Measurements from ENCODE around the gene COA3.
A peak's percentile ranks its signal among the peaks of the same experiment; 100 is the strongest.

The COA3 gene

GRCh38 chr17:42809250-42809649, 10.7 kb upstream of the COA3 start:
- Histone ChIP-seq H3K4me1 (no peaks in the 10 kb centered on the region), H3K4me3 (no peak overlapping the region), H3K36me3 (peaks cover 29 to 38% (median 32%) of the 10 kb centered on the region in 3 donors), H3K9me3 (no peaks in the 10 kb centered on the region), H3K27ac (no peak overlapping the region), H3K27me3 (no peaks in the 10 kb centered on the region)
- intact Hi-C loops (cut with DNase I; ENCODE audit: low total_unique reads): no loop called here
- peak in 1 of 2 donors; percentile 57 for DNase-seq
- no peak for TF ChIP-seq CTCF (IDR thresholded peaks at IDR 0.05)

- no peak overlapping the region for H3K27ac ChIP-seq
- H3K36me3 ChIP-seq: peaks cover 7 to 13% (median 8%) of the 10 kb centered on the region in 3 donors
- TF ChIP-seq CTCF (IDR thresholded peaks at IDR 0.05): no peak
- no peak for DNase-seq
- H3K4me1 ChIP-seq: no peaks in the 10 kb centered on the region
- H3K27me3 ChIP-seq: no peaks in the 10 kb centered on the region
- H3K4me3 ChIP-seq: no peak overlapping the region
- intact Hi-C loops (cut with DNase I; ENCODE audit: low total_unique reads): no loop called here
- no peaks in the 10 kb centered on the region for H3K9me3 ChIP-seq
These were observed 7.7 kb upstream of the COA3 start for GRCh38 chr17:42806249-42806648.

GRCh38 chr17:42804918-42805367, 6.4 kb upstream of the COA3 start:
- Histone ChIP-seq H3K27ac (no peak overlapping the region), H3K4me1 (no peaks in the 10 kb centered on the region), H3K9me3 (no peaks in the 10 kb centered on the region), H3K36me3 (no peaks in the 10 kb centered on the region), H3K27me3 (no peaks in the 10 kb centered on the region), H3K4me3 (no peak overlapping the region)
- no peak for TF ChIP-seq CTCF (IDR thresholded peaks at IDR 0.05)
- intact Hi-C loops (cut with DNase I; ENCODE audit: low total_unique reads): no loop called here
- no peak for DNase-seq

DNA sequence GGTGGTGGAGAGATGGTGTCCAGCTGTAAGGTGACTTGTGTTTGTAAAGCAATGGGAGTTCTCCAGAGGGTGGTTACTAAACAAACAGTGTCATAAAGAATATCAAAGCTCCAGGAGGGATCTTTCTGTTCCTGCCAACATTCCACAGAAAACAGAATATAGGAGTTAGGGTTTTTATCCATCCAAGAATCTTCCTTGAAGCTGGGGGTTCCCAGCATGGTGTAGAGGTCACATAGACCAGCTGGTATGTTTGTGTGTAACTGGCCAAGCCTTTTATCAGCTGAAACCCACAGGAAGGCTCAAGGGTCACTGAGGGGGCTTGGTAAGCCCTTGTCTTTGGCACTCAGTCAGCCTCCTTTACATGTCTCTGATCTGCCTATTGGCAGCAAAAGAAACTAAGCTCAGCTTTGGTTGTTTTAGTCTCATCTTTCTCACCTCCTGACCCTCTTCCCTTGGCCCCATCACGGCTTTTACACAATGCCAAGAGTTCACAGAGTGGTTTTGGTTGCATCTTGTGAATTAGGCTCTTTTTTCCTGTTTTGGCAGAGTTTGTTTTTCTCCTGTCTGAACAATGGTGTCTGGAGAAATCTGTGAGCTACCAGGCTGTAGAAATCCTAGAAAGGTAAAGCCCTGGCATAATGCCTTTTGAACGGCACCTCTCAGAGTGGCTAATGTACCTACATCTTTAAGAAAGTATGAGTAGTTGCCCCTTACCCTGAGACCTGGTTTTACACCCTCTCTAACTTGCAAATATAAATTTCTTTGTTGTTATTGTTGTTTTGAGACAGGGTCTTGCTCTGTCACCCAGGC, 4.8 kb upstream of the COA3 start:
- Histone ChIP-seq H3K4me1 (peaks cover 0 to 7% (median 5%) of the 10 kb centered on the region in 4 donors), H3K9me3 (no peaks in the 10 kb centered on the region), H3K4me3 (no peak overlapping the region), H3K27ac (no peak overlapping the region), H3K27me3 (no peaks in the 10 kb centered on the region), H3K36me3 (no peaks in the 10 kb centered on the region)
- intact Hi-C loops (cut with DNase I; ENCODE audit: low total_unique reads): no loop called here
- DNase-seq: no peak
- TF ChIP-seq CTCF (IDR thresholded peaks at IDR 0.05): no peak

DNA sequence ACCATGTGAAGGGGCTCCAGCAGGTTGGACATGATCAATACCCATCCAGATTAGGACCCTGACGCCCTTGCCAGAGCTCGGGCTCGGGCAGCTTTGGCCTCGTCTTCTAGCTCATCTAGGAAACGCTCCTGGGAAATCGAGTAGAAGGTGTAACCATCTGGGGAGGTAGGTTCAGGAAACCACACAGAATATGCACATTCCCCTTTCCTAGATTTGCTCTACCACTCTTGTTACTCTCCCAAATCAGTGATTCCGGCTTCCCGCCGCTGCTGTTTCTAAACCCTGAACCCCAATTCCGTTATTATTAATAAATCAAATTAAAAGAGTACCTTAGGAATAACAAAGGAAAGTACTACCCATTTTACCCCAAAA, 507 bp downstream of the COA3 start:
- intact Hi-C loops (cut with DNase I; ENCODE audit: low total_unique reads): no loop called here
- H3K9me3 ChIP-seq: no peaks in the 10 kb centered on the region
- no peak for TF ChIP-seq CTCF (IDR thresholded peaks at IDR 0.05)
- H3K36me3 ChIP-seq: peaks cover 0 to 21% (median 4%) of the 10 kb centered on the region in 3 donors
- peak overlapping the region; percentile 67 for H3K27ac ChIP-seq
- no peaks in the 10 kb centered on the region for H3K27me3 ChIP-seq
- no peak for DNase-seq
- peak overlapping the region; percentile 61 to 65 for H3K4me3 ChIP-seq
- peaks cover 0 to 22% (median 19%) of the 10 kb centered on the region in 4 donors for H3K4me1 ChIP-seq
